SK-N-SH treated with all-trans-retinoic acid at 6 μM for 48 hours (cell line): ENCODE results near the gene NGLY1.

Experiments used
- ATAC-seq: fragments of 200-7000 bp; cut with Tn5 transposase; 3 replicates; pipeline ENCODE4 v1.9.1; 2020; ENCODE audit warnings: mild to moderate bottlenecking, moderate library complexity
- ARNTL ChIP-seq: fragments of 450-650 bp; formaldehyde crosslinking; IDR thresholded peaks from 2 replicates; pipeline ENCODE4 v1.5.0; 2020; ENCODE audit warnings: low read depth, mild to moderate bottlenecking, moderate library complexity, borderline replicate concordance
- BACH2 ChIP-seq: fragments of 250-450 bp; sonication (Bioruptor Pico); IDR thresholded peaks from 2 replicates; pipeline ENCODE4 v1.9.0; 2021; ENCODE audit warnings: mild to moderate bottlenecking, borderline replicate concordance
- CREB5 ChIP-seq: fragments of 250-450 bp; sonication (Bioruptor Pico); IDR thresholded peaks from 2 replicates; pipeline ENCODE4 v1.5.1; 2020; ENCODE audit warnings: low read depth, mild to moderate bottlenecking, moderate library complexity
- CSDC2 ChIP-seq: fragments of 250-450 bp; sonication (Bioruptor Pico); IDR thresholded peaks from 2 replicates; pipeline ENCODE4 v1.5.0; 2020; ENCODE audit warnings: mild to moderate bottlenecking, moderate library complexity
- CSRNP3 ChIP-seq: fragments of 250-450 bp; sonication (Bioruptor Pico); IDR thresholded peaks from 2 replicates; pipeline ENCODE4 v1.5.1; 2021; ENCODE audit warnings: mild to moderate bottlenecking, moderate library complexity
- ESRRG ChIP-seq: fragments of 250-450 bp; sonication (Bioruptor Pico); IDR thresholded peaks from 2 replicates; pipeline ENCODE4 v1.6.1; 2021; ENCODE audit warnings: mild to moderate bottlenecking
- GLIS3 ChIP-seq: fragments of 250-450 bp; sonication (Bioruptor Pico); IDR thresholded peaks from 2 replicates; pipeline ENCODE4 v1.5.0; 2020; ENCODE audit warnings: mild to moderate bottlenecking, moderate library complexity
- ISL1 ChIP-seq: fragments of 250-450 bp; sonication (Bioruptor Pico); IDR thresholded peaks from 2 replicates; pipeline ENCODE4 v2.1.2; 2022; ENCODE audit warnings: mild to moderate bottlenecking, moderate library complexity
- OSR1 ChIP-seq: fragments of 250-450 bp; sonication (Bioruptor Pico); IDR thresholded peaks from 2 replicates; pipeline ENCODE4 v1.8.0; 2022; ENCODE audit warnings: moderate library complexity, mild to moderate bottlenecking, inconsistent platforms
- PATZ1 ChIP-seq: fragments of 250-450 bp; sonication (Bioruptor Pico); IDR thresholded peaks from 2 replicates; pipeline ENCODE4 v1.8.0; 2020; ENCODE audit warnings: mild to moderate bottlenecking, moderate library complexity, borderline replicate concordance
- POU6F1 ChIP-seq: fragments of 250-450 bp; sonication (Bioruptor Pico); IDR thresholded peaks from 2 replicates; pipeline ENCODE4 v1.8.0; 2021; ENCODE audit warnings: low read depth, mild to moderate bottlenecking, moderate library complexity, borderline replicate concordance
- PPARA ChIP-seq: fragments of 250-450 bp; sonication (Bioruptor Pico); IDR thresholded peaks from 2 replicates; pipeline ENCODE4 v1.5.0; 2020; ENCODE audit warnings: mild to moderate bottlenecking, borderline replicate concordance
- RARB ChIP-seq: fragments of 250-450 bp; sonication (Bioruptor Pico); IDR thresholded peaks from 2 replicates; pipeline ENCODE4 v1.8.0; 2021; ENCODE audit warnings: mild to moderate bottlenecking, moderate library complexity
- SNAI2 ChIP-seq: fragments of 250-450 bp; sonication (Bioruptor Pico); IDR thresholded peaks from 2 replicates; pipeline ENCODE4 v1.5.0; 2020; ENCODE audit warnings: mild to moderate bottlenecking, moderate library complexity
- TCF4 ChIP-seq: fragments of 250-450 bp; sonication (Bioruptor Pico); IDR thresholded peaks from 2 replicates; pipeline ENCODE4 v1.8.0; 2021; ENCODE audit warnings: mild to moderate bottlenecking, moderate library complexity, borderline replicate concordance
- TOX ChIP-seq: fragments of 250-450 bp; sonication (Bioruptor Pico); IDR thresholded peaks from 2 replicates; pipeline ENCODE4 v1.8.0; 2021; ENCODE audit warnings: mild to moderate bottlenecking, moderate library complexity, borderline replicate concordance
- TSHZ2 ChIP-seq: fragments of 250-450 bp; sonication (Bioruptor Pico); IDR thresholded peaks from 2 replicates; pipeline ENCODE4 v1.5.0; 2020; ENCODE audit warnings: mild to moderate bottlenecking, moderate library complexity
- ZC3H10 ChIP-seq: fragments of 250-450 bp; sonication (Bioruptor Pico); IDR thresholded peaks from 2 replicates; pipeline ENCODE4 v1.5.1; 2021; ENCODE audit warnings: mild to moderate bottlenecking, moderate library complexity
- ZFP3 ChIP-seq: fragments of 250-450 bp; sonication (Bioruptor Pico); IDR thresholded peaks from 2 replicates; pipeline ENCODE4 v1.5.0; 2020; ENCODE audit warnings: mild to moderate bottlenecking, moderate library complexity
- ZFP30 ChIP-seq: fragments of 450-650 bp; formaldehyde crosslinking; IDR thresholded peaks from 2 replicates; pipeline ENCODE4 v1.5.0; 2022; ENCODE audit warnings: mild to moderate bottlenecking, moderate library complexity
- ZNF565 ChIP-seq: fragments of 450-650 bp; formaldehyde crosslinking; conservative IDR thresholded peaks from 2 replicates; pipeline ENCODE4 v1.5.0; 2020; ENCODE audit warnings: low read depth, mild to moderate bottlenecking, moderate library complexity
- ZNF70 ChIP-seq: fragments of 450-650 bp; formaldehyde crosslinking; IDR thresholded peaks from 2 replicates; pipeline ENCODE4 v1.5.0; 2020; ENCODE audit warnings: mild to moderate bottlenecking, moderate library complexity
- ZNF8 ChIP-seq: fragments of 450-650 bp; formaldehyde crosslinking; IDR thresholded peaks from 2 replicates; pipeline ENCODE4 v1.5.0; 2020; ENCODE audit warnings: mild to moderate bottlenecking, moderate library complexity

Gene NGLY1

GRCh38 chr3:25781758-25782594 lies 1.3 kb downstream of the NGLY1 start:
- TF ChIP-seq ISL1 (no peak), ZFP30 (CRISPR knock-in tag) (no peak)
- no peak for ATAC-seq

- TF ChIP-seq ZFP3, result no peak
- TF ChIP-seq ZNF565 (CRISPR knock-in tag), result no peak
- no peak for TF ChIP-seq PPARA (CRISPR knock-in tag)
- TF ChIP-seq CSDC2, result no peak
- no peak for TF ChIP-seq TSHZ2 (CRISPR knock-in tag)
- no peak for TF ChIP-seq TOX
- TF ChIP-seq TCF4 (CRISPR knock-in tag), result no peak
- TF ChIP-seq POU6F1 (CRISPR knock-in tag), result no peak
- no peak for TF ChIP-seq CSRNP3 (CRISPR knock-in tag)
- no peak for TF ChIP-seq ZNF8 (CRISPR knock-in tag)
- TF ChIP-seq SNAI2 (CRISPR knock-in tag), result no peak
- TF ChIP-seq ISL1, result no peak
- no peak for TF ChIP-seq OSR1 (CRISPR knock-in tag)
- ATAC-seq, result no peak
Observed at GRCh38 chr3:25781145-25781757, 2.0 kb downstream of the NGLY1 start.

- TF ChIP-seq ARNTL (CRISPR knock-in tag) (no peak), ZC3H10 (CRISPR knock-in tag) (no peak), ISL1 (no peak), OSR1 (CRISPR knock-in tag) (no peak), BACH2 (no peak), TOX (no peak), POU6F1 (CRISPR knock-in tag) (no peak), ESRRG (CRISPR knock-in tag) (no peak), PATZ1 (CRISPR knock-in tag) (no peak), ZNF565 (CRISPR knock-in tag) (no peak), ZNF70 (CRISPR knock-in tag) (no peak), ZFP3 (no peak), GLIS3 (CRISPR knock-in tag) (no peak), CREB5 (no peak), TCF4 (CRISPR knock-in tag) (no peak), TSHZ2 (CRISPR knock-in tag) (no peak), PPARA (CRISPR knock-in tag) (no peak), RARB (CRISPR knock-in tag) (no peak)
- ATAC-seq, result no peak
Observed at GRCh38 chr3:25780618-25781017, 2.6 kb downstream of the NGLY1 start.
